ENCODE measurements around the gene RNF25. TPM values are rescaled to one million over a fixed set of nuclear protein-coding genes. Genes with fewer than 3 reads are reported as not detected.

The RNF25 gene
- total RNA-seq, 1 experiment from 2014 or later = 32.1 TPM

DNA sequence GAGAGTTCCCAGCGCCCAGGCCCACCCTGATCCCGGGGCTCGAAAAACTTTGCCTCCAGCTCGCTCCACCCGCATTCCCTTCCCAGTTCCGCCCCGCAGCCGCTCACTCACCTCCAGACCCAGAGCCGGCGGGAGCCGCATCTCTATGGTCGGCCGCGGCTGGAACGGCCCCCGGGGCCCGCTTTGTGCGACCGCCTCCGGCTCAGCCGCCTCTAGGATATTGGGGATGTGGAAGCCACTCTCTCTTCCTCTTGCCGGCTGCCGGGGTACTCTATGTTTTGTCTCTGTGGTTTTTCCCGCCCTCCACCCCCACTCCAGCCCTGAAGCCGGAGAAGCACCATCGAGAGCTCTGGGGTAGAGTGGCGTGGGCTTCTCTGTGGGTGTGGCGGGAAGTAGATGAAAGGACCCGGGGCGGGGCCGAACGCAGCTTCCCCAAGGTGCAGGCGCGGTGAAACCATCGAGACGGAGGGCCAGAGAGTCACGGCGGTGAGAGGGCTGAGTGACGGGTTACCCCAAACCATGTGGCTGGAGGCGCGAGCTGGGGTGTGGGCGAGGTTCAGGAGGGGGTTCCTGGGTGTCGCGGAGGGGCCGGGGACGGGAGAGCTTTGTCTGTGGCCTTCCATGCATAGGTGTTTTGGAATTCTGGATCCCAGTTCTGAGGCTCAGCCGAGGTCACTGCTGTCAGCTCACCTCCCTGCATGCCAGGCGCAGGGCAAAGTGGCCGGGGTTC is 12.4 kb downstream of the RNF25 start, which contains the start of the genes BCS1L and ZNF142:
Gene BCS1L (plus strand): TSS at position 426 of the 730 bp plus-strand sequence. CDS start 1,305 bp downstream, outside the sequence.
Gene ZNF142 (minus strand): TSS at position 366 of the 730 bp plus-strand sequence. CDS start 3,194 bp downstream, outside the sequence.
- H3K4me1 Mint-ChIP-seq (ENCODE audit: low read depth, unreplicated experiment) = peaks cover 22% of the 10 kb centered on the region
- H3K36me3 Mint-ChIP-seq (ENCODE audit: insufficient read depth, unreplicated experiment) = peaks cover 68% of the 10 kb centered on the region
- no peaks in the 10 kb centered on the region for H3K27me3 Mint-ChIP-seq (ENCODE audit: unreplicated experiment)
- no peaks in the 10 kb centered on the region for H3K9me3 Mint-ChIP-seq (ENCODE audit: low read depth, unreplicated experiment)
- peak; percentile 96 for DNase-seq
- H3K4me3 Mint-ChIP-seq (ENCODE audit: low read depth, unreplicated experiment) = peak within 1 kb of the TSS; percentile 99
- peak within 1 kb of the TSS; percentile 87 for H3K27ac Mint-ChIP-seq (ENCODE audit: unreplicated experiment)
- intact Hi-C loops (cut with micrococcal nuclease; ENCODE audit: unreplicated experiment) = no loop called here
- TF ChIP-seq, protein P1, sequence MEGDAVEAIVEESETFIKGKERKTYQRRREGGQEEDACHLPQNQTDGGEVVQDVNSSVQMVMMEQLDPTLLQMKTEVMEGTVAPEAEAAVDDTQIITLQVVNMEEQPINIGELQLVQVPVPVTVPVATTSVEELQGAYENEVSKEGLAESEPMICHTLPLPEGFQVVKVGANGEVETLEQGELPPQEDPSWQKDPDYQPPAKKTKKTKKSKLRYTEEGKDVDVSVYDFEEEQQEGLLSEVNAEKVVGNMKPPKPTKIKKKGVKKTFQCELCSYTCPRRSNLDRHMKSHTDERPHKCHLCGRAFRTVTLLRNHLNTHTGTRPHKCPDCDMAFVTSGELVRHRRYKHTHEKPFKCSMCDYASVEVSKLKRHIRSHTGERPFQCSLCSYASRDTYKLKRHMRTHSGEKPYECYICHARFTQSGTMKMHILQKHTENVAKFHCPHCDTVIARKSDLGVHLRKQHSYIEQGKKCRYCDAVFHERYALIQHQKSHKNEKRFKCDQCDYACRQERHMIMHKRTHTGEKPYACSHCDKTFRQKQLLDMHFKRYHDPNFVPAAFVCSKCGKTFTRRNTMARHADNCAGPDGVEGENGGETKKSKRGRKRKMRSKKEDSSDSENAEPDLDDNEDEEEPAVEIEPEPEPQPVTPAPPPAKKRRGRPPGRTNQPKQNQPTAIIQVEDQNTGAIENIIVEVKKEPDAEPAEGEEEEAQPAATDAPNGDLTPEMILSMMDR (IDR thresholded peaks at IDR 0.05; ENCODE audit: unreplicated experiment) = no peak
- CTCF ChIA-PET = interaction anchor here (0.6 to 2.0 kb wide), 10 partner anchors 11 to 191 kb away, joined by 3 to 27 read pairs (median 5); partner anchors contain the start of genes RNF25, STK36 and TTLL4
- BruUV-seq (replicated peaks) = no TSS peak

DNA sequence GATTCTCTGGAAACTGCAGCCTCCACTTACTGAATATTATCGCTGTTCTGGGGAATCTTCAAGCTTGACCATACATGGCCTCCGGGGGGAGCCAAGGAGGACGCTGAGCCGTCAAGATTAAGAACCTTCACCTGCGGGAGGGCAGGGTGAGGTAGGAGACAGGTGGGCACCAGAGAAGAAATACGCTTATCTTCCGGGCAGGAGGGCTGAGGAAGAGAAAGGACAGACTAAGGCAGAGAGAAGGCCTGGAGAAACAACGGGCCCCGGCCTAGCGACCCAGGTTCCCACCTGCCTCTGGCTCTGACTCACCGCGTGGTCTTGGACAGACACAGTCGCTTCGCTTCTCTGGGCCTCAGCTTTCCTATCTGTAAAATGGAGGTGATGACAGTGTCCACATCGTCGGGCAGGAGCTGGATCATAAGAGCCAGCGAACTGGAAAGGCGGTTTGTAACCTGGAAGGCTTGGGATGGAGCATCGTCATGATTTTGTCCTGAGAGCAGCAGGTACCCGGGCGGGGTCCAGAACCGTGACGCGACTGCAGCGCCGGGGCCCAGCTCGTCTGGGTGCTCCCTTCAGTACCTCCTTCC is 13.0 kb downstream of the RNF25 start:
- CTCF ChIA-PET = interaction anchor here (1.0 to 2.0 kb wide), 7 partner anchors 10 to 191 kb away, joined by 3 to 27 read pairs (median 5); partner anchors contain the start of genes RNF25, STK36 and TTLL4
- peak; percentile 78 for DNase-seq
- Mint-ChIP-seq H3K4me3 (ENCODE audit: low read depth, unreplicated experiment) (peak overlapping the region; percentile 99), H3K9me3 (ENCODE audit: low read depth, unreplicated experiment) (no peaks in the 10 kb centered on the region), H3K27ac (ENCODE audit: unreplicated experiment) (peak overlapping the region; percentile 87), H3K27me3 (ENCODE audit: unreplicated experiment) (no peaks in the 10 kb centered on the region), H3K4me1 (ENCODE audit: low read depth, unreplicated experiment) (peaks cover 22% of the 10 kb centered on the region), H3K36me3 (ENCODE audit: insufficient read depth, unreplicated experiment) (peaks cover 68% of the 10 kb centered on the region)
- TF ChIP-seq, protein P1 (IDR thresholded peaks at IDR 0.05; ENCODE audit: unreplicated experiment) = peak; percentile 64
- intact Hi-C loops (cut with micrococcal nuclease; ENCODE audit: unreplicated experiment) = loop anchor here (1.0 kb wide), 2 partner anchors 29 to 189 kb away; no protein-coding TSS in a partner anchor
- TSS peak; percentile 56 for BruUV-seq (replicated peaks)

DNA sequence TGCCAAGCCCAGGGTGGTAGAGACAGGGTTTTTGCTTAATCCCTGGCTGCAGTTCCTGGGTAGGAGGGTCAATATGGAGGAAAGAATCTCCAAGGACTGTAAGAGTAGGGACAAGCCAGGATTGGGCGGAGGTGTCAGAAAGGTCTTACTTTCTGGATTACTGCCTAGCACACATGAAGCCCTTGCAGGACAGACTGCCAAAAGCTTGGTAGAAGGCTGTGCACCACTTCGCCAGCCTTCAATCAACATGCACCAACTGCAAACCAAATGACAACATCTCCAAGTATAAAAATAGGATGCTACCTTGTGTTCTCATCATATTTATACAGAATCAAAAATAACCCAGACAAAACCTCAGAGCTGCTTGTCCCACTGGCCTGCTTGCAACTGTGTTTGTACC is 16.1 kb downstream of the RNF25 start:
- Mint-ChIP-seq H3K27me3 (ENCODE audit: unreplicated experiment) (no peaks in the 10 kb centered on the region), H3K4me1 (ENCODE audit: low read depth, unreplicated experiment) (peaks cover 22% of the 10 kb centered on the region), H3K36me3 (ENCODE audit: insufficient read depth, unreplicated experiment) (peaks cover 71% of the 10 kb centered on the region), H3K4me3 (ENCODE audit: low read depth, unreplicated experiment) (no peak overlapping the region), H3K9me3 (ENCODE audit: low read depth, unreplicated experiment) (no peaks in the 10 kb centered on the region), H3K27ac (ENCODE audit: unreplicated experiment) (no peak overlapping the region)
- CTCF ChIA-PET = no interaction called here
- TF ChIP-seq, protein P1 (IDR thresholded peaks at IDR 0.05; ENCODE audit: unreplicated experiment) = no peak
- BruUV-seq (replicated peaks) = no TSS peak
- intact Hi-C loops (cut with micrococcal nuclease; ENCODE audit: unreplicated experiment) = no loop called here
- DNase-seq = no peak

DNA sequence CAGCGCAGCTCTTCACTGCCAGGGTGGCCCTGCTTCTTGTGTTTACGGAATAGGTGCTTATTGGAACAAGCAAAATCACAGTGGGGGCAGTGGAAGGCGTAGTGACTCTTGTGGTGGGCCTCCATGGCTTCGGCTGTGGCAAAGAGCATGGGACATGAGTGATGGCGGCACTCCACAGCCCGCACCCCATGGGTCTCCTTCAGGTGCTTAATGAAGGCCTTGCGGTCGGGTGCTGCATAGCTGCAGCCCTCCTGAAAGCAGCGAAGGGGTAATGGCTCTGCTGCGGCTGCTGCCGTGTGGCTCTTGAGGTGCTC is 23.1 kb downstream of the RNF25 start:
- DNase-seq = no peak
- no TSS peak for BruUV-seq (replicated peaks)
- CTCF ChIA-PET = interaction anchor here (1.8 kb wide), 1 partner anchor 10 kb away, joined by 5 read pairs; the partner anchor contains the start of genes BCS1L and ZNF142
- intact Hi-C loops (cut with micrococcal nuclease; ENCODE audit: unreplicated experiment) = loop anchor here (2.0 to 10.0 kb wide), 2 partner anchors 64 to 242 kb away; no protein-coding TSS in a partner anchor
- no peak overlapping the region for H3K4me3 Mint-ChIP-seq (ENCODE audit: low read depth, unreplicated experiment)
- peaks cover 56% of the 10 kb centered on the region for H3K36me3 Mint-ChIP-seq (ENCODE audit: insufficient read depth, unreplicated experiment)
- H3K27me3 Mint-ChIP-seq (ENCODE audit: unreplicated experiment) = no peaks in the 10 kb centered on the region
- no peaks in the 10 kb centered on the region for H3K4me1 Mint-ChIP-seq (ENCODE audit: low read depth, unreplicated experiment)
- no peak overlapping the region for H3K27ac Mint-ChIP-seq (ENCODE audit: unreplicated experiment)
- TF ChIP-seq, protein P1 (IDR thresholded peaks at IDR 0.05; ENCODE audit: unreplicated experiment) = no peak
- H3K9me3 Mint-ChIP-seq (ENCODE audit: low read depth, unreplicated experiment) = no peaks in the 10 kb centered on the region
